Stomach smooth muscle (tissue), 2 donors: Measurements from ENCODE around the gene SHC1.

Experiments used
- H3K27ac ChIP-seq: one replicate; pipeline ENCODE4 v1.7.0; 2013; ENCODE audit warnings: mild to moderate bottlenecking, low read length, inconsistent platforms
- H3K27me3 ChIP-seq, 2 donors: one replicate each; pipeline ENCODE4 v1.7.0; 2013; ENCODE audit warnings: low read length in 2 of 2; ENCODE audit not compliant: insufficient read depth in 2 of 2, control insufficient read depth in 1 of 2
- H3K36me3 ChIP-seq, 2 donors: one replicate each; pipeline ENCODE4 v1.7.0; 2013; ENCODE audit warnings: low read length in 2 of 2; ENCODE audit not compliant: control insufficient read depth in 2 of 2, insufficient read depth in 2 of 2
- H3K4me1 ChIP-seq: one replicate; pipeline ENCODE4 v1.7.0; 2013; ENCODE audit warnings: low read length; ENCODE audit not compliant: control insufficient read depth, insufficient read depth
- H3K4me3 ChIP-seq, 2 donors: one replicate each; pipeline ENCODE4 v1.7.0; 2013; ENCODE audit warnings: low read length in 2 of 2
- H3K9ac ChIP-seq, 2 donors: one replicate each; pipeline ENCODE4 v1.7.0; 2013; ENCODE audit warnings: low read length in 2 of 2, mild to moderate bottlenecking in 1 of 2
- H3K9me3 ChIP-seq, 2 donors: one replicate each; pipeline ENCODE4 v1.7.0; 2013; ENCODE audit warnings: low read length in 2 of 2; ENCODE audit not compliant: control insufficient read depth in 2 of 2
- donor health status: healthy.
- donor health status: Pancreatic carcinoma.

Gene SHC1

GRCh38 chr1:154954541-154954940, 16.0 kb downstream of the SHC1 start:
- Histone ChIP-seq H3K27ac (peak overlapping the region; percentile 90), H3K36me3 (peaks cover 15 to 17% of the 10 kb centered on the region in 2 donors), H3K27me3 (no peaks in the 10 kb centered on the region), H3K9ac (peak overlapping the region; percentile 65 to 84), H3K4me3 (peak overlapping the region; percentile 89 to 92), H3K4me1 (peaks cover 51% of the 10 kb centered on the region), H3K9me3 (no peaks in the 10 kb centered on the region)

- H3K4me3 ChIP-seq, result peak overlapping the region; percentile 45 to 54
- H3K36me3 ChIP-seq, result peaks cover 12 to 16% of the 10 kb centered on the region in 2 donors
- H3K9ac ChIP-seq, result peak overlapping the region in 1 of 2 donors; percentile 3
- no peak overlapping the region for H3K27ac ChIP-seq
- peaks cover 49% of the 10 kb centered on the region for H3K4me1 ChIP-seq
- no peaks in the 10 kb centered on the region for H3K27me3 ChIP-seq
- no peaks in the 10 kb centered on the region for H3K9me3 ChIP-seq
Observed at GRCh38 chr1:154953611-154954038, 16.9 kb downstream of the SHC1 start.

GRCh38 chr1:154952664-154953063, 17.9 kb downstream of the SHC1 start:
- peaks cover 19 to 22% of the 10 kb centered on the region in 2 donors for H3K36me3 ChIP-seq
- H3K4me3 ChIP-seq, result peak overlapping the region in 1 of 2 donors; percentile 54
- H3K27me3 ChIP-seq, result no peaks in the 10 kb centered on the region
- H3K9me3 ChIP-seq, result no peaks in the 10 kb centered on the region
- H3K27ac ChIP-seq, result no peak overlapping the region
- peak overlapping the region in 1 of 2 donors; percentile 21 for H3K9ac ChIP-seq
- H3K4me1 ChIP-seq, result peaks cover 49% of the 10 kb centered on the region

- no peak overlapping the region for H3K27ac ChIP-seq
- H3K4me3 ChIP-seq, result peak overlapping the region in 1 of 2 donors; percentile 8
- no peaks in the 10 kb centered on the region for H3K27me3 ChIP-seq
- H3K36me3 ChIP-seq, result peaks cover 23 to 26% of the 10 kb centered on the region in 2 donors
- H3K9me3 ChIP-seq, result no peaks in the 10 kb centered on the region
- H3K4me1 ChIP-seq, result peaks cover 44% of the 10 kb centered on the region
- peak overlapping the region in 1 of 2 donors; percentile 21 for H3K9ac ChIP-seq
Observed at GRCh38 chr1:154951901-154952657, 18.5 kb downstream of the SHC1 start.

GRCh38 chr1:154948079-154948478, 22.5 kb downstream of the SHC1 start:
- Histone ChIP-seq H3K27ac (no peak overlapping the region), H3K4me3 (no peak overlapping the region), H3K9me3 (no peaks in the 10 kb centered on the region), H3K9ac (no peak overlapping the region), H3K27me3 (no peaks in the 10 kb centered on the region), H3K36me3 (peaks cover 27 to 44% of the 10 kb centered on the region in 2 donors), H3K4me1 (peaks cover 20% of the 10 kb centered on the region)

GRCh38 chr1:154945962-154946850, 24.3 kb downstream of the SHC1 start:
- Histone ChIP-seq H3K9ac (no peak overlapping the region), H3K27me3 (no peaks in the 10 kb centered on the region), H3K4me3 (no peak overlapping the region), H3K27ac (no peak overlapping the region), H3K36me3 (peaks cover 26 to 41% of the 10 kb centered on the region in 2 donors), H3K4me1 (peaks cover 18% of the 10 kb centered on the region), H3K9me3 (no peaks in the 10 kb centered on the region)

GRCh38 chr1:154945160-154945961, 25.2 kb downstream of the SHC1 start:
- no peaks in the 10 kb centered on the region for H3K9me3 ChIP-seq
- H3K27ac ChIP-seq, result peak overlapping the region; percentile 2
- H3K4me3 ChIP-seq, result no peak overlapping the region
- no peak overlapping the region for H3K9ac ChIP-seq
- H3K36me3 ChIP-seq, result peaks cover 17 to 33% of the 10 kb centered on the region in 2 donors
- H3K27me3 ChIP-seq, result no peaks in the 10 kb centered on the region
- H3K4me1 ChIP-seq, result peaks cover 18% of the 10 kb centered on the region

- Histone ChIP-seq H3K4me1 (peaks cover 23% of the 10 kb centered on the region), H3K27me3 (no peaks in the 10 kb centered on the region), H3K9me3 (no peaks in the 10 kb centered on the region), H3K36me3 (peaks cover 16 to 33% of the 10 kb centered on the region in 2 donors), H3K27ac (peak overlapping the region; percentile 31), H3K9ac (no peak overlapping the region), H3K4me3 (no peak overlapping the region)
Observed at GRCh38 chr1:154944401-154945159, 26.0 kb downstream of the SHC1 start.

GRCh38 chr1:154943649-154944400, 26.7 kb downstream of the SHC1 start:
- Histone ChIP-seq H3K36me3 (peaks cover 16 to 32% of the 10 kb centered on the region in 2 donors), H3K9me3 (no peaks in the 10 kb centered on the region), H3K27ac (peak overlapping the region; percentile 31), H3K4me3 (no peak overlapping the region), H3K9ac (no peak overlapping the region), H3K4me1 (peaks cover 23% of the 10 kb centered on the region), H3K27me3 (no peaks in the 10 kb centered on the region)
